Hippocampal formation (tissue), 2 donors: ENCODE data around the gene LRCH1.
A peak's percentile ranks its signal among the peaks of the same experiment; 100 is the strongest.
"Not testable (repeated sequence)": the region's sequence is repeated elsewhere in the genome, so short reads cannot be mapped to it uniquely, and the experiment has no call there.

ENCODE experiments used
- DNase-seq, 2 donors: peaks; one replicate each; lab custom pipeline; 2025; lab: John Stamatoyannopoulos, UW

Gene LRCH1

GRCh38 chr13:46552889-46553520, at the start of gene LRCH1:
TSS of gene LRCH1 (plus strand) at chr13:46553170. CDS start at chr13:46553397, 227 bp downstream.
- peak; percentile 58 to 59 for DNase-seq

GRCh38 chr13:46504036-46504435, 48.9 kb upstream of the LRCH1 start:
- DNase-seq = no peak

- DNase-seq = no peak
These were observed 45.0 kb upstream of the LRCH1 start for GRCh38 chr13:46507981-46508380.

GRCh38 chr13:46509981-46510380, 43.0 kb upstream of the LRCH1 start:
- no peak for DNase-seq

GRCh38 chr13:46515803-46516202, 37.2 kb upstream of the LRCH1 start:
- DNase-seq = no peak

GRCh38 chr13:46516599-46517338, 36.2 kb upstream of the LRCH1 start:
- DNase-seq = no peak

- DNase-seq = not testable (repeated sequence)
These were observed 35.2 kb upstream of the LRCH1 start for GRCh38 chr13:46517748-46518147.

GRCh38 chr13:46519182-46519581, 33.8 kb upstream of the LRCH1 start:
- DNase-seq = no peak

- no peak for DNase-seq
These were observed 32.8 kb upstream of the LRCH1 start for GRCh38 chr13:46520166-46520565.

- DNase-seq = no peak
These were observed 31.5 kb upstream of the LRCH1 start for GRCh38 chr13:46521486-46521885.

- DNase-seq = no peak
These were observed 30.8 kb upstream of the LRCH1 start for GRCh38 chr13:46521921-46522747.

- no peak for DNase-seq
These were observed 30.3 kb upstream of the LRCH1 start for GRCh38 chr13:46522748-46523030.

- peak in 1 of 2 donors; percentile 26 for DNase-seq
These were observed 28.8 kb upstream of the LRCH1 start for GRCh38 chr13:46523972-46524752.

- DNase-seq = no peak
These were observed 26.8 kb upstream of the LRCH1 start for GRCh38 chr13:46526100-46526735.

- no peak for DNase-seq
These were observed 26.2 kb upstream of the LRCH1 start for GRCh38 chr13:46526740-46527139.

GRCh38 chr13:46527237-46527636, 25.7 kb upstream of the LRCH1 start:
- no peak for DNase-seq

- DNase-seq = no peak
These were observed 23.6 kb upstream of the LRCH1 start for GRCh38 chr13:46529216-46529919.

GRCh38 chr13:46530084-46530935, 22.7 kb upstream of the LRCH1 start:
- no peak for DNase-seq

GRCh38 chr13:46531953-46532352, 21.0 kb upstream of the LRCH1 start:
- no peak for DNase-seq

- no peak for DNase-seq
These were observed 18.0 kb upstream of the LRCH1 start for GRCh38 chr13:46535002-46535401.
